ENCODE results near the gene C1orf52. TPM values are rescaled to one million over a fixed set of nuclear protein-coding genes. Genes with fewer than 3 reads are reported as not detected.

The C1orf52 gene
- 32.4 TPM for total RNA-seq

- Histone ChIP-seq H3K9me3 (ENCODE audit: low read depth, low read length) (no peaks in the 10 kb centered on the region), H3K4me1 (ENCODE audit: insufficient read depth, low read length) (peaks cover 21% of the 10 kb centered on the region), H3K27me3 (ENCODE audit: insufficient read depth, low read length) (no peaks in the 10 kb centered on the region), H3K4me3 (ENCODE audit: low read length) (peak within 1 kb of the TSS; percentile 90)
Observed at GRCh38 chr1:85259118-85259911, at the start of gene C1orf52. Gene C1orf52 (minus strand): TSS chr1:85259662. CDS start chr1:85259633, 29 bp downstream.

GRCh38 chr1:85308833-85309350 is 49.4 kb upstream of the C1orf52 start:
- Histone ChIP-seq H3K9me3 (ENCODE audit: low read depth, low read length) (no peaks in the 10 kb centered on the region), H3K4me1 (ENCODE audit: insufficient read depth, low read length) (peaks cover 6% of the 10 kb centered on the region), H3K27me3 (ENCODE audit: insufficient read depth, low read length) (peaks cover 32% of the 10 kb centered on the region), H3K4me3 (ENCODE audit: low read length) (no peak overlapping the region)

GRCh38 chr1:85307987-85308832 is 48.7 kb upstream of the C1orf52 start:
- Histone ChIP-seq H3K9me3 (ENCODE audit: low read depth, low read length) (no peaks in the 10 kb centered on the region), H3K27me3 (ENCODE audit: insufficient read depth, low read length) (peaks cover 32% of the 10 kb centered on the region), H3K4me3 (ENCODE audit: low read length) (no peak overlapping the region), H3K4me1 (ENCODE audit: insufficient read depth, low read length) (peaks cover 6% of the 10 kb centered on the region)

DNA sequence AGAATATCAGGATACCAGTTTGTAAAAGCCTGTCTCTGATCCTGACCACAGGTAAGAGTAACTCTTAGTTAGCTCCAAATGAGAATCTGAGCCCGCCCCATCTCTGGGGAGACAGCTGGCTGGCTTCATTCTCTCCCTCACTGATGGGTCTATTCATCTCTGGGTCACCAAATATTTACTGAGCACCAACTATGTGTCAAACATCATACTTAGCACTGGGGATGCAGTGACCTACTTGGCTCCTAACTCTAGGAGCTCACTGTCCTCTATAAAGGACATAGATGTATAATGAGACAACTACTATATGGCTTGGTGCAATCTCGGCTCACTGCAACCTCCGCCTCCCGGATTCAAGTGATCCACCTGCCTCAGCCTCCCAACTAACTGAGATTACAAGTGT is 46.8 kb upstream of the C1orf52 start:
- Histone ChIP-seq H3K4me1 (ENCODE audit: insufficient read depth, low read length) (peaks cover 6% of the 10 kb centered on the region), H3K27me3 (ENCODE audit: insufficient read depth, low read length) (peaks cover 32% of the 10 kb centered on the region), H3K4me3 (ENCODE audit: low read length) (no peak overlapping the region), H3K9me3 (ENCODE audit: low read depth, low read length) (no peaks in the 10 kb centered on the region)

DNA sequence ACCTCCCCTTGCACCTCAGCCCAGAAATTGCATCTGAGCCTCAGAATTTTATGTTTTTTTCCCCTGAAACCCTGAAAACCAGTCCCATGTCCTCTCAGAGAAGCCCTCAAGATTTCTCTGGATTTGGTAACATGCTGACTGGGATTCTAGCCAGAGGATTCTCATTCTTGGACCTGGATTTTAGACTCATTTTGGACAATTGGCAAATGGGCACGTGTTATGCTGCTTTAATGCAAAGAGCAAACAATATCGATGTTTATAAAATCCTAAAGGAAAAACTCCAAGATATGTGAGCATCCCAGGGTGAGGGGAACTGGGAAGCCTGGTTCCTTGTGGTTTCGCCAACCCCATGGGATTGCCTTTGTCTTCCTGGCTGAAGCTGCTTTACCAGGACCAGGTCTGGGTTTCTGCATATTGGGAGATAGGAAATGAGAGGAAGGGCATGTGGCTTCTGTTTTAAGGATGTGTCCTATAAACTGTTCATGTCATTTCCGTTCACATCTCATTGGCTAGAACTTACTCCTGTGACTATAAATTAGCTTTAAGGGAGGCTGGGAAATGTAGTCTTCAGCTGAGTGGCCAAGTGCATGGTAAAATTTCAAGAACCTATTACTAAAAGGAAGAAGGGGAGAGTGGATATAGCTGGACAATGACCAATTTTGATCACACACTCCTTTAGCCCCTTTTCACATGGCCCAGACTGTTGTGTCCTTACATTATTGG is 44.1 kb upstream of the C1orf52 start:
- Histone ChIP-seq H3K27me3 (ENCODE audit: insufficient read depth, low read length) (peaks cover 8% of the 10 kb centered on the region), H3K4me3 (ENCODE audit: low read length) (no peak overlapping the region), H3K4me1 (ENCODE audit: insufficient read depth, low read length) (peaks cover 10% of the 10 kb centered on the region), H3K9me3 (ENCODE audit: low read depth, low read length) (no peaks in the 10 kb centered on the region)

DNA sequence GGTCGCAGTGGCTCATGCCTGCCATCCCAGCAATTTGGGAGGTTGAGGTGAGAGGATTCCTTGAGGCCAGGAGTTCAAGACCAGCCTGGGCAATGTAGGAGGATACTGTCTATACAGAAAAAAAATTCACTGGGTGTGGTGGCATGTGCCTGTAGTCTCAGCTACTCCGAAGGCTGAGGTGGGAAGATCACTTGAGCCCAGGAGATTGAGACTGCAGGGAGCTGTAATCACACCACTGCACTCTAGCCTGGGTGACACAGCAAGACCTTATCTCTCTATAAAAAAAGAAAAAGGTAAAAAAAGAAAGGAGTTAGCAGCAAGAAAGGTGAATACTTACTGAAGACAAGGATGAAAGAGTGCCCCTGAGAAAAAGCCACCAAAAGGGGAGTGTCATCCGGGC is 40.7 kb upstream of the C1orf52 start:
- H3K4me1 ChIP-seq (ENCODE audit: insufficient read depth, low read length), result peaks cover 16% of the 10 kb centered on the region
- H3K9me3 ChIP-seq (ENCODE audit: low read depth, low read length), result no peaks in the 10 kb centered on the region
- no peaks in the 10 kb centered on the region for H3K27me3 ChIP-seq (ENCODE audit: insufficient read depth, low read length)
- no peak overlapping the region for H3K4me3 ChIP-seq (ENCODE audit: low read length)

GRCh38 chr1:85297855-85298629 is 38.6 kb upstream of the C1orf52 start:
- peaks cover 16% of the 10 kb centered on the region for H3K4me1 ChIP-seq (ENCODE audit: insufficient read depth, low read length)
- H3K27me3 ChIP-seq (ENCODE audit: insufficient read depth, low read length), result no peaks in the 10 kb centered on the region
- no peaks in the 10 kb centered on the region for H3K9me3 ChIP-seq (ENCODE audit: low read depth, low read length)
- no peak overlapping the region for H3K4me3 ChIP-seq (ENCODE audit: low read length)

DNA sequence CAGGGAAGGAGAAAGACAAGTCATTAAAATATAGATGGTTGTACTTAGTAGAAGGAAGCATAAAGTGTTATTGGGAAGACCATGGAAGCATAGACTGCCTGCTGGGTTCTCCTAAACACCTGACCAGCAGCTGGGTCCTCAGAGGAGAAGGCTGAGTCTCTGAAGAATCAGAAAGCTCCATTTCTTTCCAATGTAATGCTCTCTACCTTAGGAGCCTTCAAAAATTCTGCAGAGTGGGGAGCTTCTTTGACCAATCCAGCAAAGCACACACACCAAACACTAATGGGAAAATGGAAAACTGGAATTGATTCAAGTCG is 38.0 kb upstream of the C1orf52 start:
- no peaks in the 10 kb centered on the region for H3K27me3 ChIP-seq (ENCODE audit: insufficient read depth, low read length)
- no peaks in the 10 kb centered on the region for H3K9me3 ChIP-seq (ENCODE audit: low read depth, low read length)
- H3K4me3 ChIP-seq (ENCODE audit: low read length), result no peak overlapping the region
- peaks cover 16% of the 10 kb centered on the region for H3K4me1 ChIP-seq (ENCODE audit: insufficient read depth, low read length)

DNA sequence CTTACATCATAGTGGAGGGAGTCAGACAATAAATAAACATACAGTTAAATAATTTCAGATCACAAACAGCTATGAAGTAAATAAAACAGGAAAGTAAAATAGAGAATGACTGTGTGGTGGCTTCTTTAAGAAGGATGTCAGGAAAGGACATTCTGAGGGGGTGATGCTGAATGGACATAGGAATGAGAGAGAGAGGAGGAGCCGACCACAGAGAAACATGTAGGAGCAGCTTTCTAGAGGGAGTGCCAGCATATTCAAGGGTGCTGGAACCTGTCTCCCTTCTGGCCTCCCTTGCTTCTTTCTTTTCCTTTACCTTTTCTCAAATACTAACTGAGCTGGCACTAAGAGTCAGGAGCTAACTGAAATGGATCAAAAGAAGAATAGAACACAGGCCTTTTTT is 37.5 kb upstream of the C1orf52 start:
- Histone ChIP-seq H3K4me1 (ENCODE audit: insufficient read depth, low read length) (peaks cover 16% of the 10 kb centered on the region), H3K9me3 (ENCODE audit: low read depth, low read length) (no peaks in the 10 kb centered on the region), H3K4me3 (ENCODE audit: low read length) (no peak overlapping the region), H3K27me3 (ENCODE audit: insufficient read depth, low read length) (no peaks in the 10 kb centered on the region)

- Histone ChIP-seq H3K4me3 (ENCODE audit: low read length) (no peak overlapping the region), H3K9me3 (ENCODE audit: low read depth, low read length) (no peaks in the 10 kb centered on the region), H3K27me3 (ENCODE audit: insufficient read depth, low read length) (no peaks in the 10 kb centered on the region), H3K4me1 (ENCODE audit: insufficient read depth, low read length) (peaks cover 16% of the 10 kb centered on the region)
Observed at GRCh38 chr1:85295654-85296053, 36.2 kb upstream of the C1orf52 start.

DNA sequence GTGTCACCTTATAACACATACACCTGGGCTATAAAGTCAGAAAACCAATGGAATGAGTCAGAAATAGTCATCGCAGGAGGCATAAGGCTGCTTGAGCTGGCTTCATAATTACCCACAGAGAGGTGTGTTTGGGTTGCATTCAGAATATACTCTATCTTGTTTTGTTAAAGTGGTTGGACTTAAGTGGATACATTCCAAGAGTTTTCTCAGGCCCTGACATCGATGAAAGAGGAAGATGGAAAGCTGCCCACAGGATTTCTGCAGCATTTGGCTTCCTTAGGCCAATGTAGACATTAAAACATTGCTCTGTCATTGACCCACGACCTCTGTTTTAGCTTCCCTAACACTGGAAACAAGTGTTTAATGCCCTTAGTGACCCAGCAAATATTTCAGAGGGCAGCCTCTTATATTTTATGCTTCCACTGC is 35.6 kb upstream of the C1orf52 start:
- Histone ChIP-seq H3K4me3 (ENCODE audit: low read length) (no peak overlapping the region), H3K27me3 (ENCODE audit: insufficient read depth, low read length) (no peaks in the 10 kb centered on the region), H3K9me3 (ENCODE audit: low read depth, low read length) (no peaks in the 10 kb centered on the region)

GRCh38 chr1:85290826-85291225 is 31.4 kb upstream of the C1orf52 start:
- Histone ChIP-seq H3K27me3 (ENCODE audit: insufficient read depth, low read length) (no peaks in the 10 kb centered on the region), H3K4me1 (ENCODE audit: insufficient read depth, low read length) (no peaks in the 10 kb centered on the region), H3K9me3 (ENCODE audit: low read depth, low read length) (no peaks in the 10 kb centered on the region), H3K4me3 (ENCODE audit: low read length) (no peak overlapping the region)

More for the DNA sequence above, 35.6 kb upstream of the C1orf52 start:
- H3K4me1 ChIP-seq (ENCODE audit: insufficient read depth, low read length), result peaks cover 16% of the 10 kb centered on the region

- H3K27me3 ChIP-seq (ENCODE audit: insufficient read depth, low read length), result no peaks in the 10 kb centered on the region
- no peak overlapping the region for H3K4me3 ChIP-seq (ENCODE audit: low read length)
- H3K4me1 ChIP-seq (ENCODE audit: insufficient read depth, low read length), result no peaks in the 10 kb centered on the region
- H3K9me3 ChIP-seq (ENCODE audit: low read depth, low read length), result no peaks in the 10 kb centered on the region
Observed at GRCh38 chr1:85289848-85290335, 30.4 kb upstream of the C1orf52 start.

- Histone ChIP-seq H3K27me3 (ENCODE audit: insufficient read depth, low read length) (no peaks in the 10 kb centered on the region), H3K4me1 (ENCODE audit: insufficient read depth, low read length) (no peaks in the 10 kb centered on the region), H3K9me3 (ENCODE audit: low read depth, low read length) (no peaks in the 10 kb centered on the region), H3K4me3 (ENCODE audit: low read length) (no peak overlapping the region)
Observed at GRCh38 chr1:85289207-85289847, 29.9 kb upstream of the C1orf52 start.
